GM12873 (cell line): ENCODE data around the gene SIRPA.

Experiments used
- TF ChIP-seq, protein P1 (sequence below): IDR thresholded peaks from 2 replicates; pipeline ENCODE4 v1.5.1; 2012; ENCODE audit warnings: low read depth, mild to moderate bottlenecking, moderate library complexity, low read length, control low read depth; ENCODE audit not compliant: insufficient read depth; ENCODE audit errors: missing control alignments

The SIRPA gene

DNA sequence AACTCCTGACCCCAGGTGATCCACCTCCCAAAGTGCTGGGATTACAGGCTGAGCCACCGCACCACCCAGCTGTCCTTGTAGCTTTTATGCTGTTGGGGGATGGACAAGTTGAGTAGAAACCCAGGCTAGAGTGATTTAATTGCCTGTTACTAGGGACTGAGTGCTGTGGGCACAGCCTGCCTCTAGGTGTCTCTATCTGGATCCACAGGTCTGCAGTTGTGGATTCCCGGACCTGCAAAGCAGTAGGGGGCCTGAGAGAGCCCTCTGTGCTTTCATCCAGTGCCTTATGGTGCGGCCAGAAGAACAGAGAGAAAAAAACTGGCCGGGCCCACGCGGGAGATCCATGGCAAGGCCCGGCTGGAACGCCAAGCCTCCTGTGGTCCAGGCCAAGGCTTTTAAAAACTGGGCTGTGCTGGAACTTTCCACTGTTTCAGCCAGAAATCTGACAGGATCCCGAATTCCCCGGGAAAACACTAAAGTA, 5.2 kb downstream of the SIRPA start:
- TF ChIP-seq, protein P1, sequence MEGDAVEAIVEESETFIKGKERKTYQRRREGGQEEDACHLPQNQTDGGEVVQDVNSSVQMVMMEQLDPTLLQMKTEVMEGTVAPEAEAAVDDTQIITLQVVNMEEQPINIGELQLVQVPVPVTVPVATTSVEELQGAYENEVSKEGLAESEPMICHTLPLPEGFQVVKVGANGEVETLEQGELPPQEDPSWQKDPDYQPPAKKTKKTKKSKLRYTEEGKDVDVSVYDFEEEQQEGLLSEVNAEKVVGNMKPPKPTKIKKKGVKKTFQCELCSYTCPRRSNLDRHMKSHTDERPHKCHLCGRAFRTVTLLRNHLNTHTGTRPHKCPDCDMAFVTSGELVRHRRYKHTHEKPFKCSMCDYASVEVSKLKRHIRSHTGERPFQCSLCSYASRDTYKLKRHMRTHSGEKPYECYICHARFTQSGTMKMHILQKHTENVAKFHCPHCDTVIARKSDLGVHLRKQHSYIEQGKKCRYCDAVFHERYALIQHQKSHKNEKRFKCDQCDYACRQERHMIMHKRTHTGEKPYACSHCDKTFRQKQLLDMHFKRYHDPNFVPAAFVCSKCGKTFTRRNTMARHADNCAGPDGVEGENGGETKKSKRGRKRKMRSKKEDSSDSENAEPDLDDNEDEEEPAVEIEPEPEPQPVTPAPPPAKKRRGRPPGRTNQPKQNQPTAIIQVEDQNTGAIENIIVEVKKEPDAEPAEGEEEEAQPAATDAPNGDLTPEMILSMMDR = peak; percentile 63

DNA sequence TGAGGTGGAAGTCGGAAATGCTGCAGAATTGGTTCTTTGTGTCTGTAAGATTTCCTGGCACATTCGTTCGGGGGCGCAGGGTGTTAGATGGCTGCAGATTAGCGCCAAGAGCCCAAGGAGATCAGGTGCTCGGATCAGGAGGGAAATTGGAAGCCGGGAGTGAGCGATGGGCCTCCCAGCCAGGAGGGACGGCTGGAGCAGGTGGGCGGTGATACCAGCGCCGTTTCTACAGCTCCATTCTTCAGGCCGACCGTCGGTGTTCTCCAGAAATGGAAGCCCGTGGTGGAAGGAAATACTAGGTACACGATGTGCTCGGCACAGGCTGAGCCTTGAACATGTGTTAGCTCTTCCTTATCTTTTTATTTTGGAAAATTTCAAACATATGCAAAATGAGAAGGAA, 6.5 kb downstream of the SIRPA start:
- TF ChIP-seq, protein P1 = no peak

DNA sequence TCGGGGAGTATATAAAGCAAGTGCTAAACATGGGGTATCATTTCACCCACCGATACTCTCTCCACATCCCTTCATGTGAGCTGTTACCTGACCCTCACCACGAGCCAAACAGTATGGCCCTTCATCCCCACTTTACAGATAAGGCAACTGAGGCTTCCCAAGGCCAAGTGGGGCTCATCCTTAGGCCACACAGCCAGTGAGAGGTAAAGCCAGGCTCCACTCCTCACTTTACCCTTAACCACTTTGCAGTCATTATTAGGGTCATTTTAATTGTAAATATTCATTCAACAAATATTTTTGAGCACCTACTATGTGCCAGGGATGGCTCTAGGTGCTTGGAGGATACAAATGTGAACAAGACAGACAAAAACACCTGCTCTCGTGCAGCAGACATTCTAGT, 7.0 kb downstream of the SIRPA start:
- TF ChIP-seq, protein P1 = no peak

DNA sequence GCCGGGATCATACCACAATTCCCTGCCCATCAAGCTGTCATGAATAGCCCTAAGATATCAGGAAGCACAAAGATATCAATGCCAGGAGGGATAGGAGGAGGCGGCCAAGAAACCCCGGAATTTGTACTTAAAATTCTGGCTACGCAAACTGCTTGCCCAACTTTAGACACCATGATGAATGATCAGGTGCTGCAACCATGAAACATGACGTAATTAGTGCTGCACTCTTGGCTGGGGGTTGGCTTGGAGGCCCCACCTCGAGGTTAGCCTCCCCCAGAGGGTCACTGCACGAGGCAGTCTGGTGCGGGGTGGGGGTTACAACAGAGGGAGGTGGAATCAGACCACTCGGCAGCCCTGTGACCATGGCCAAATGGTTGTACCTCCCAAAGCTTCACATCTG, 8.9 kb downstream of the SIRPA start:
- TF ChIP-seq, protein P1 = no peak

DNA sequence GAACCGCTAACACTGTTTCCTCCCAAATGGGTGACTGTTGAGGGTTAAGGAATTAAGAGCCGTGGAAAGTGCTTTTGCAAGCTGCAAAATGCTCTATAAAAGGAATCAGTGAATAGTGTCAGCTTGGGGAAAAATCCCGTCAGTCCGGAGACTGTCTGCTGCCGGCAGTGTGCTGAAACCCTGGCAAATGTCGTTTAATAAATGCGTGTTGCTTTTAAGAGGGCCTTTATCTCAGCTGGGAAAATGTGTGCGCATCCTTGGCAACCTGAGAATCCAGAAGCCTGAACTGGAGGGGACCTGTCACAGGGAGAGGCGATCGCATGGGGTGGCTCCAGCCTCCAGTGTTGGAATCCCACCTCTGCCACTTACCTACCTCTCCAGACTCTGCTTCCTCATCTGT, 9.8 kb downstream of the SIRPA start:
- TF ChIP-seq, protein P1 = no peak

DNA sequence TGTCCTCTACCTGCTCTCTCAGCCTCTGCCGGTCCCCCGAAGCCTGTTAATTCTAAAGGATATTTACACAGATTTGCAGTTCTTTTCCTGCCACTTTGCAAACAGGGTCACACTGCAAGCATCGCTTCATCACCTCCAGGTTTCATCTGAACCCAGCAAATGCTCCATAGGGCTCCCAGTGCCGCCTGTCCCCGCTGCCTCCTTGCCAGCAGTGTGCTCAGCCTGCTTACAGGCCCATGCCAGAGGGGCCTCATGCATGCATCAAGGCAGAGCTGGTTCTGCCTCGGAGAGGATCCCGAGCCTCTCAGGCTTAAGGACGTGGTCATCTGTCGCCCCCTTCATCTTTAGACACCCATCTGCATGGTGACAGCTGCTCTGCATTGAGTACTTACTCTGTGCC, 10.5 kb downstream of the SIRPA start:
- TF ChIP-seq, protein P1 = no peak

DNA sequence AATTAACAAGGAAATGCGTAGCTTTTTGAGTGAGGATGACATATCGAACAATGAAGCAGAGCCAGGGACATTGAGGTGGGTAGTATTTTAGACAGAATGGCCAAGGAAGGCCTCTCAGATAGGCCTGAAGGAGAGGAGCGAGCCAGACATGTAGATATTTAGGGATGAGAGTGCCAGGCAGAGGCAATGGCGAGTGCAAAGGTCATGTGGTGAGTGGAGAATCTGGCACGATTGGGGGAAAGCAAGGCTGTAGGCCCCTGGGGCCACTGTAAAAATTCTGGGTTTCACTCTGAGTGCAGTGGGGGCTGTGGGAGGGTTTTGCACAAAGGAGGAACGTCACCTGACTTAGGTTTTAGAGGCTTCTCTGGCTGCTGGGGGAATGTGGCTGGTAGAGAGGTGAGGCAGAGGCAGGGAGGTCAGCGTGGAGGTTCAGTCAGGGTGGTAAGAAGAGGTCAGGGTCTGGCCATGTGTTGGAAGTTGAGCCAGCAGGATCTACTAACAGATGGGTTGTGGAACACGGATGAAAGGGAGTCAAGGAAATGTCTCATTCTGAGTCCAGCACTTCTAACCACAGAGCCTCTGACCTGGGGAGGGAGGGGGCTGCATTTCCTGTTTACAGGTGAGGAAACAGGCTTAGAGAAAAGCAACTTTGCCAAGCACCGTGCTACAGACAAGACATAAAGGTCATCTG, 11.3 kb downstream of the SIRPA start:
- TF ChIP-seq, protein P1 = no peak
